ENCODE results near the gene GPC3.
"Not testable (repeated sequence)": the region's sequence is repeated elsewhere in the genome, so short reads cannot be mapped to it uniquely, and the experiment has no call there.

Gene GPC3

GRCh38 chrX:133892337-133892736 lies 93.1 kb downstream of the GPC3 start:
- no peak for DNase-seq (ENCODE audit: extremely low read depth, low read depth)
- no peak for TF ChIP-seq CTCF (IDR thresholded peaks at IDR 0.05; ENCODE audit: low read depth, low read length)

- no peak for TF ChIP-seq CTCF (IDR thresholded peaks at IDR 0.05; ENCODE audit: low read depth, low read length)
- no peak for DNase-seq (ENCODE audit: extremely low read depth, low read depth)
These were observed 96.4 kb downstream of the GPC3 start for GRCh38 chrX:133888984-133889383.

GRCh38 chrX:133888084-133888483 lies 97.3 kb downstream of the GPC3 start:
- not testable (repeated sequence) for DNase-seq (ENCODE audit: extremely low read depth, low read depth)

- no peak for DNase-seq (ENCODE audit: extremely low read depth, low read depth)
- TF ChIP-seq CTCF (IDR thresholded peaks at IDR 0.05; ENCODE audit: low read depth, low read length) = no peak
These were observed 100.7 kb downstream of the GPC3 start for GRCh38 chrX:133884430-133885394.

GRCh38 chrX:133881893-133882292 lies 103.5 kb downstream of the GPC3 start:
- DNase-seq (ENCODE audit: extremely low read depth, low read depth) = no peak
- no peak for TF ChIP-seq CTCF (IDR thresholded peaks at IDR 0.05; ENCODE audit: low read depth, low read length)

GRCh38 chrX:133881007-133881406 lies 104.4 kb downstream of the GPC3 start:
- DNase-seq (ENCODE audit: extremely low read depth, low read depth) = no peak
- TF ChIP-seq CTCF (IDR thresholded peaks at IDR 0.05; ENCODE audit: low read depth, low read length) = no peak

- no peak for DNase-seq (ENCODE audit: extremely low read depth, low read depth)
- TF ChIP-seq CTCF (IDR thresholded peaks at IDR 0.05; ENCODE audit: low read depth, low read length) = no peak
These were observed 105.4 kb downstream of the GPC3 start for GRCh38 chrX:133880032-133880443.

Data from AG09319 (cell line).